Measurements from ENCODE around the gene HOXB3.
"Not testable (repeated sequence)": the region's sequence is repeated elsewhere in the genome, so short reads cannot be mapped to it uniquely, and the experiment has no call there.

HOXB3 gene

DNA sequence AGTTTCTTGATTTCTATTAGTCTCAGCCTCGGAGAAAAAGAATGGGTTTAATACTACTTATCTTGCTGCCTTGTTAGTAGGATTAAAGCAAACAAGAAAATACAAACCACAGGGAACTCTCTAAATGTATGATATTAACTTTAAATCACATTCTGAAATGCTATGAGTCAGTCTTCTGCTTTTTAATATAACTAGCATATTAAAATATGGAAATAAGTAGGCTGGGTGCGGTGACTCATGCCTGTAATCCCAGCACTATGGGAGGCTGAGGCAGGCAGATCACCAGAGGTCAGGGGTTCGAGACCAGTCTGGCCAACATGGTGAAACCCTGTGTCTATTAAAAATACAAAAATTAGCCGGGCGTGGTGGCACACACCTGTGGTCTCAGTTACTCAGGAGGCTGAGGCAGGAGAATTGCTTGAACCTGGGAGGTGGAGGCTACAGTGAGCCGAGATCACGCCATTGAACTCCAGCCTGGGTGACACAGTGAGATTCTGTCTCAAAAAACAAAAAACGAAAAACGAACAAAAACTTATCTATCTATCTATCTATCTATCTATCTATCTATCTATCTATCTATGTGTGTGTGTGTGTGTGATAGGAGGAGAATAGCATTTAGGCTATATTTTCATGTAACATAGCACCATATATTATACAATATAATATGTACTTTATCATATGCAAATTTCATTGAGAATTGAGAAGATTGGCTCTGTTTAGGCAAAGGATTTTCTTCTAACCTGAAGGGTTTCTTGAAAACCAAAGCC is 54.1 kb downstream of the HOXB3 start:
- H3K27ac Mint-ChIP-seq, H3K36me3 Mint-ChIP-seq, ATAC-seq, H3K9me3 Mint-ChIP-seq, H3K4me3 Mint-ChIP-seq, H3K4me1 Mint-ChIP-seq: not testable (repeated sequence)
- H3K27me3 Mint-ChIP-seq: peaks cover 42% of the 10 kb centered on the region

DNA sequence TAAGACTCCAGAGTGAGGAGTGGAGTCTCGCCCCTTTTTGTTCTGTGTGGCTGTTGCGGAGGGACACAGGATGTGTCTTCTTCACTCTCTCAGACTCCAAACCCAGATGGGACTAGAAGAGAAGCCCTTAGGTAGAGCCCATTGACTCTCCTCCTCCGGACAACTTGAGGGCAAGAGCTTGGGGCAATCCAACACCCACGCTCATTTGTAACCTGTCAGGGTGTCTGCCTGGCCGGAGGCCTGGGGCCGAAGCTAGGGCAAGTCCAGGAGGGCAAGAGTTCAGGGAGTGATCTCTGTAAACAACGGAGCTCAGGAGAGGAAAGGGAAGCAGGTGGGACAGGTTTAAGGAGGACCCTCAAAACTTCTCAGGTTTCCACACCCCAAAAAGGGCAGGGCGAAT is 57.8 kb downstream of the HOXB3 start:
- H3K27ac Mint-ChIP-seq: no peak overlapping the region
- ATAC-seq: no peak

DNA sequence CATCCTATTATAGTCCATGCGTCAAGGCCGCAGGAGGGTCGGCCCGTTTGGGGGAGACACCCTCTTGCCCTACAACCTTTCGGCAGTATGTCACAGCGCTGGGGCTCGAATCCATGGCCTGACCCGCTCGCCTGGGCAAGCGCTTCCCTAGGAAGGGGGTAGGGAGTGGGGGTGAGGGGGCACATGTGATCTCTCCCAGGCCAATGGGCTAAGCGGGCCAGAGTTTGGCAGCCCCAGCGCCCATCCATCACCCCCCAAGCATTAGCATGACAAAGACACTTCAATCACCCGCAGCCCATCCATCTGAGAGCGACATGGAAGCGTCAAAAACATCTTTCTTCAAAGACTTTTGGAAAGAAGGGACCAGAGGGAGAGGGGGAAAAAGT is 59.2 kb downstream of the HOXB3 start, which contains the start of gene HOXB1:
TSS of gene HOXB1 (minus strand) at position 125 of the 386 bp plus-strand sequence. CDS start at position 18, 107 bp downstream.
- peaks cover 44% of the 10 kb centered on the region for H3K27me3 Mint-ChIP-seq

More for the DNA sequence above, 57.8 kb downstream of the HOXB3 start:
- Mint-ChIP-seq H3K36me3 (no peaks in the 10 kb centered on the region), H3K9me3 (no peaks in the 10 kb centered on the region), H3K4me1 (no peaks in the 10 kb centered on the region), H3K27me3 (peaks cover 45% of the 10 kb centered on the region), H3K4me3 (no peak overlapping the region)

DNA sequence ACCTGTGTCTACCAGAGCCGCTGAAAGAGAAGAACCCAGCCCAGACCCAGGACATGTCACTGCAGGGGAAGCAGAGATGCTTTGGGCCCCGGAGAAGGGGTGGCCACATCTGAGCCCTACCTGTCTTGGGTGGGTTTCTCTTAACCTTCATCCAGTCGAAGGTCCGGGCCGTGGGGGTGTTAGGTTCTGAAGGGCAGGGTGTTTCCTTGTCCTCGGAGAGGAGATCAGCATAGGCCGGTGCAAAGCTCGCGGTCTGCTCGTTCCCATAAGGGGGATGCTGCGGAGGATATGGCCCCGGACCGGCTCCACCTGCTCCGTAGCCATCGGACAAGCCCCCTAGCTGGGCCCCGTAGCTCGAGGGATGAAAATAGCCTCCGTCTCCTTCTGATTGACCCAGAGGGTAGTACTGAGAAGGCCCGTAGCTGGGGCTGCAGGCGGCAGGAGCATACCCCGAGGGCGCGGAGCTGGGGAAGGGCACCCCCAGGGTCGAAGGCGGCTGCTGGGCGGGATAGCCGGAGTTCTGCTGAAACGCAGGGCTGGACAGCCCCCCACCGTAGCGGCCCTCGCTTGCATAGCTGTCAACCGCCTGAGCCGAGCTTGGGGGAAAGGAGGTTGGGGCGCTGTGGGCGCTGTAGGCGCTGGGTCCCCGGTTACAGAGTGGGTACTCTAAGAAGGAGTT is 59.7 kb downstream of the HOXB3 start:
- Mint-ChIP-seq H3K27me3 (peaks cover 48% of the 10 kb centered on the region), H3K27ac (no peak overlapping the region), H3K9me3 (no peaks in the 10 kb centered on the region), H3K4me1 (no peaks in the 10 kb centered on the region), H3K4me3 (no peak overlapping the region), H3K36me3 (no peaks in the 10 kb centered on the region)
- peak; percentile 6 for ATAC-seq

More for the DNA sequence above, 59.2 kb downstream of the HOXB3 start, which contains the start of gene HOXB1:
- ATAC-seq: peak; percentile 13
- Mint-ChIP-seq H3K4me1 (no peaks in the 10 kb centered on the region), H3K36me3 (no peaks in the 10 kb centered on the region), H3K27ac (no peak within 1 kb of the TSS), H3K9me3 (no peaks in the 10 kb centered on the region), H3K4me3 (no peak within 1 kb of the TSS)

DNA sequence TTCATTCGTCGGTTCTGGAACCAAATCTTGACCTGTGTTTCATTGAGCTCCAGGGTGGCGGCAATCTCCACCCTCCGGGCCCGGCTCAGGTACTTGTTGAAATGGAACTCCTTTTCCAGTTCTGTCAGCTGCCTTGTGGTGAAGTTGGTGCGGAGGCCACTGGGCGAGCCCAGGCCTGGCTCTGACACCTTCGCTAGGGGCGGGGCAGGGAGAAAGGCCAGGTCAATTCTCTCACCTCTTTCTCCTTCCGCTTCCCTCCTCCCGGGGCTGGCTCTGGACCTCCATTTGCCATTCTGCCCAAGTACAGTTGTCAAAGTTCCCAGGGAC is 60.4 kb downstream of the HOXB3 start:
- Mint-ChIP-seq H3K36me3 (no peaks in the 10 kb centered on the region), H3K9me3 (no peaks in the 10 kb centered on the region), H3K27ac (no peak overlapping the region), H3K27me3 (peaks cover 55% of the 10 kb centered on the region), H3K4me1 (no peaks in the 10 kb centered on the region), H3K4me3 (no peak overlapping the region)
- ATAC-seq: no peak

DNA sequence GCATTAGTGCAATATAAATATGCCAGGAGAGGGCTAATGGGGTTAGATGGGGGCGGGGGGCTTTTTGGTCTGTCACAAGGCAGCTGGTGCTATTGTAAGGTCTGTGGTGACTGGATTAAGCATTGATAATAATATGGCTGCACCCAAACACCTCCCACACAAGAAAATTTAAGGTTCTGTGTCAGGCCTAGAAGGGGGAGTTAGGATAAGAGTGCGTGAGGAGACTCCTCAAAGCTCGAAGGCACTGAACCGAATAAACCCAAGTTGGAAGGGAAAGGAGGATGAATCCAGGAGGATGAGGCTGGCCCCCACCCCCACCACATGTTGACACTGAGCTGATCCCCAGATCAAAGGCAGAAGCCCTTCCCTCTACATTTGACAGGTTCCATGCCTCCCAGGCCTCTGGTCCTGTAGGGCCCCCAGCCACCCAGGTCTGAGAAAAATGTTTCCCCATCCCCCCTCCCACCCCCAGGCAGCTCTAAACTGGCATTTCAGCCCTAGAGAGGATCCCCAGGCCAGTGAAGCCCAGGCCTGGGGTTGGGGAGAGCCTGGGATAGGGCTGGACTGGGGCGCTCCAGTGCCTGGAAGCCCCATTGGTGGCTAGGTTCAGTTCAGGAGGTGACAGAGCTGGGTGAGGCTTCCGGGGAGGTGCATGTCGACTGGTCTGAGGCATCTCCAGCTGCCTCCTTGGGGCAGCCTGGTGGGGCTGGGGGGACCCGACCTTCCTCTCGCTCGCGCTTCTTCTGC is 60.9 kb downstream of the HOXB3 start:
- Mint-ChIP-seq H3K27ac (no peak overlapping the region), H3K4me3 (no peak overlapping the region), H3K36me3 (no peaks in the 10 kb centered on the region), H3K9me3 (no peaks in the 10 kb centered on the region), H3K4me1 (no peaks in the 10 kb centered on the region), H3K27me3 (peaks cover 60% of the 10 kb centered on the region)
- ATAC-seq: no peak

DNA sequence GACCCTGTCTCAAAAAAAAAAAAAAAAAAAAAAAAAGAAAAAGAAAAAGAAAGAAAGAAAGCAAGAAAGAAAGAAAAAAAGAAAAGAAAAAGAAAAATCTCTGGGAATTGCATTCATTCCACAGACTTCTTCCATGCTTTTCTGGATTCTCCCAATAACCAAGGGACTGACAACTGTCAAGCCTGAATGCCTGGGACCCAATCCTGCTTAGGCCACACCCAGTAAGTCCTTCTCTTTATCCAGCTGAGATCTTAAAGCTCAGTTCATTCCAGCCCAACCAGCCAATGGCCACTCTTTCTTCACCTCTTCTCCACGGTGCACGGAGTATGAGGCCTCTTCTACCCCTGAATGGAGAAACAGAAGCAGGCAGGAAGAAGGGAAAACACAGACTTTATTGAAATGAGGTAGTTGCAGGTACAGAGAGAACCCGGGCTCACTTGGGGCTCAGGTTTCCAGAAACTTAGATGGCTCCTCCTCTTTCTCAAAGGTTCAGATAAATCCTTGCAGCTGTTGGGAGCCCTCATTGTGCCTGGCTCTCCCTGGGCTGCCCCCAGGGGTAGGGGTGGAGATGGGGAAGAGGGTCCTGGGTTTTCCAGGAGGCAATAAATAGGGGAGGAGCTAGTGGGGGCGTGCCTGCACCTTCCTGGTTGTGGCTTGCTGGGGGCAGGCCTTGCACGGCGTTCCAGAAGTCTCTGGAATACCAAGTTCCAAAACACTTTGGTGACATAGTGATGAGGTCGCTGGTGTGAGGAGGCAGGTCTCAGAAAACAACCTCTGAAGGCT is 61.7 kb downstream of the HOXB3 start:
- Mint-ChIP-seq H3K27ac (no peak overlapping the region), H3K9me3 (no peaks in the 10 kb centered on the region), H3K36me3 (no peaks in the 10 kb centered on the region), H3K4me1 (no peaks in the 10 kb centered on the region), H3K27me3 (peaks cover 68% of the 10 kb centered on the region), H3K4me3 (no peak overlapping the region)
- ATAC-seq: no peak

DNA sequence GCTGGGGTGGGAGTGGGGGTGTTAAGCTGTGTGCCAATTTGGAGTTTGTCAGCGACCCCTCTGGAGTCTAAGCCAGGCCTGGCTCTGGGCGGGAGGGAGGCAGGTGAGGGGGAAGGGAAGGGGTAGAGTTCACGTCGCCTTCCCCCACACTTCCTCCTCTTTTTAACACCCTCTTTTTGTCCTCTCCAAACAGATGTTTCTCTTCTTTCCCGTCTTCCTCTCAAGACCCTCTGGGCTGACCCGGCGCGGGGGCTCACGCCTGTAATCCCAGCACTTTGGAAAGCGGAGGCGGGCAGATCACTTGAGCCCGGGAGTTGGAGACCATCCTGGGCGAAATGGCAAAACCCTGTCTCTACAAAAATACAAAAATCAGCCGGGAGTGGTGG is 62.5 kb downstream of the HOXB3 start:
- no peak overlapping the region for H3K27ac Mint-ChIP-seq
- ATAC-seq: no peak
- no peak overlapping the region for H3K4me3 Mint-ChIP-seq
- H3K4me1 Mint-ChIP-seq: no peaks in the 10 kb centered on the region
- H3K9me3 Mint-ChIP-seq: no peaks in the 10 kb centered on the region
- H3K27me3 Mint-ChIP-seq: peaks cover 76% of the 10 kb centered on the region
- no peaks in the 10 kb centered on the region for H3K36me3 Mint-ChIP-seq

DNA sequence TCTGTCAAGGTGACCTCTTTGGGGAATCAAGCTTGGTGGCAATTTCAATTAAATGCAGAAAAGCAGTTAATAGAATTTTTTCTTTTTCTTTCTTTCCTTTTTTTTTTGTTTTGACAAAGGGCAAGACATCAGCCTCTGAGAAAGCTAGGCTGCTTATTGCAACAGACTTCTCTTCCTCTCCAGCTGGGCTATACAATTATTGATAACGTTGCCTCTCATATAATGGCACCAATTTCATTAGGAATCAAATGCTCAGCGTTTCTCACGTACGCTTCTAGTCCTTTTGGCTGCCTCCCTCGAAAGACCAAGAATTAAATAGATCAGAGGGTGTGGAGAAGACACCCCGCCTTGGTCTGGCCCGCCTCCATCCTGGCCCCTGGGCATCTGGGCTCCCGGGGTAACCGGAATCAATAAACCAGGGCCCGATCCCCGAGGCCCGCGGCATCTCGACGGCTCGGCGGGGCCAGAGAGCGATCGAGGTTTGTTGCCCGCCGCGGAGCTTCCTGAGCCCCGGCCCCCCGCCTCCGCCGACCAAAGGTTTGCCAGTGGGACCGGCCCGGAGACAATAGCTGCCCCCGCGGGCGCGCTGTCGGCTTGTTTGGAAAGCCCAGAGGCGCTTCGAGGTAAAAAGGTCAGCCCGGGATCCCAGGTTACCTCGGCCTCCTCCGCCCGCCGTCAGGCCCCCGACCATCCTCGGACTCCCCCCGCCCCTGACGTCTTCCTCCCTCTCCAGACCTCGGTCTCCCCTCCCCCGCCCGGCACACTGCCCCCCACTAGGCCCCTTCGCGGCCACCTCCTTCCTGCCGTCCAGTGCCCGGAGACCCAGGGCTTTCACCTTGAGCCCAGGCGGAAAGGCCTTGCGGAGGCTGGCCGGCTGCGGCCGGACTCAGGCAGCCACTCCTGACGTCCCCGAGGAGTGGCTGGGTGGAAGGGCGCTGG is 63.2 kb downstream of the HOXB3 start:
- H3K4me1 Mint-ChIP-seq: no peaks in the 10 kb centered on the region
- ATAC-seq: no peak
- no peaks in the 10 kb centered on the region for H3K9me3 Mint-ChIP-seq
- no peak overlapping the region for H3K27ac Mint-ChIP-seq
- H3K36me3 Mint-ChIP-seq: no peaks in the 10 kb centered on the region
- peaks cover 82% of the 10 kb centered on the region for H3K27me3 Mint-ChIP-seq
- no peak overlapping the region for H3K4me3 Mint-ChIP-seq

DNA sequence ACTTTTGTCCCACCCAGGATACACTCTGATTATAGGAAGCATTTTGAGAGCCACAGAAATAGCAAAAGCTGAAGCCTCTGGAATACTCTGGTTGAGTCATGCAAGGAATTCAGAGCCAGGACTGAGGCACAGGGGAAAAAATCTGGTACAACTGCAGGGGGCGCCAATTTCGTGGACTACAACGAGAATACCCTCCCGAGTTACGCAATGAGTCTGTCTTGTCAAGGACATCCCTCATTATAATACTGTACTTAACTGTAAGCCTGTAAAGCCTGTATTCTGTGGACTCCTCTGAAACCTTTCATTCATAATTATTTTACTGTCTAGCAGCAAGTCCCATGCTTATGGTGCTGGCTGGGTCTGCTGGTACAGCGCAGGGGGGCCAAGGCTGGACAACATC is 67.0 kb downstream of the HOXB3 start:
- H3K27me3 Mint-ChIP-seq: peaks cover 92% of the 10 kb centered on the region

DNA sequence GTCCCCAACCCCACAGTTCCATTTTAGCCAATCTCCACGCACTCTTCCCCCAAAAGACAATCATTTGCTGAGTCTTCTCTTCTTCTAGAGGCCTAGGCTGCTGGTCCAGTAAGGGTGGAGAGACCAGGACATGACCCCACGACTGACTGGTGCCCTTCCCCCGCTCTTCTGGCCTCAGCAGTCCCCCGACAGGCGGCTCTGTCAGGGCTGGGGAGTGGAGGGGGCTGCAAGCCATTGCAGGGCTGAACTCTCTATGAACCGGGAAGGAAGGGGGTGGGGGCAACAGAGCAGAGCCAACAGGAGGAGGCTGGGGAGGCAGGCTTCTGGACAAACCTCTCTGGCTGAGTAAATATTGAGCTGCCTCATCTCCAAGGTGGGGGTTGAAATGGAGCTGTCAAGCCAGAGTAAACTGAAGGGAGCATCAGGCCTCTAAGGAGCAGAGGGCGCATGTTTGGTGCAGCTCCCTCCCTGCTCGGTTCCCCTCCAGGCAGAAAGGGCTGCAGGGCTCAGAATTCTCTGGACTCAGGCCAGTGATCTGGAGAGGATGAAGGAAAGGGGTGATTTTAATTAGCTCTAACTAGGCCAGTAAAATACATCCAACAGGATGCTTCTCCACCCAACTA is 67.9 kb downstream of the HOXB3 start:
- peaks cover 92% of the 10 kb centered on the region for H3K27me3 Mint-ChIP-seq
- H3K4me3 Mint-ChIP-seq: no peak overlapping the region
- no peaks in the 10 kb centered on the region for H3K9me3 Mint-ChIP-seq
- ATAC-seq: no peak
- peaks cover 7% of the 10 kb centered on the region for H3K4me1 Mint-ChIP-seq
- no peaks in the 10 kb centered on the region for H3K36me3 Mint-ChIP-seq
- H3K27ac Mint-ChIP-seq: no peak overlapping the region

More for the DNA sequence above, 67.0 kb downstream of the HOXB3 start:
- Mint-ChIP-seq H3K36me3 (no peaks in the 10 kb centered on the region), H3K4me1 (no peaks in the 10 kb centered on the region), H3K9me3 (no peaks in the 10 kb centered on the region), H3K4me3 (no peak overlapping the region), H3K27ac (no peak overlapping the region)
- no peak for ATAC-seq

DNA sequence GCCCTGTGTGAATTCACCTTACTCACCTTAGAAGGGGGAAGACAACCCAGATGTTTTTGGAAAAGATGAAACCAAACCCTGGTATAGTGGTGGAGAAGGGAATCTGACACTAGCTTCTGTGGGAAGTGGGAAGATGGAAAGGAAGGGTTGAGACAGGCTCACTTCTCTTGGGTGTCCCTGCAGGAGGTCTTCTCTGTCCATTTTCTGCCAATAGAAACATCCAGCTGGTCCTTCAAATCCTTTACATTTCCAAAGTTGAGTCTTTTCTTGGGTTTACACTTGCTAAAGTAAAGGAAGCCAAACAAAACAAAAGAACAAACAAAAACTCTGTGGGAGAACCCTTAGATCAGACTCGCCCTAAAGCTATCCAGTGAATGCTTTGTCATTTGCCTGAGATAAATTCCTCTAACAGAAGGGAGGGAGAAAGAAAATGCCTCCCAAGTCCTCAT is 69.4 kb downstream of the HOXB3 start:
- Mint-ChIP-seq H3K9me3 (no peaks in the 10 kb centered on the region), H3K4me3 (no peak overlapping the region), H3K36me3 (no peaks in the 10 kb centered on the region), H3K27me3 (peaks cover 92% of the 10 kb centered on the region), H3K27ac (no peak overlapping the region), H3K4me1 (peaks cover 8% of the 10 kb centered on the region)
- no peak for ATAC-seq

DNA sequence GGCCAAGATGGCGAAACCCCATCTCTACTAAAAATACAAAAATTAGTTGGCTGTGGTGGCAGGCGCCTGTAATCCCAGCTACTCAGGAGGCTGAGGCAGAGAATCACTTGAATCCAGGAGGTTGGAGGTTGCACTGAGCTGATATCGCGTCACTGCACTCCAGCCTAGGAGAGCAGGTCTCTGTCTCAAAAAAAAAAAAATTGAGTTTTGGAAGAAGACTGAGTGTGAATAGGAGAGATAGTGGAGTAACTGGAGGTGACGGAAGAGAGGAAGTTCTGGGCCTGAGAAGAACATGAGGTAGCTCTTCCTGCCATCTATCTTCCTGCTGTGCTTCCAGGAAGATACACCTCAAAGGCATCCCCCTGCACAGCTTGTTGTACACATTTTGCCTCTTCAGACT is 70.6 kb downstream of the HOXB3 start:
- Mint-ChIP-seq H3K4me3 (no peak overlapping the region), H3K27me3 (peaks cover 92% of the 10 kb centered on the region), H3K36me3 (no peaks in the 10 kb centered on the region), H3K4me1 (peaks cover 8% of the 10 kb centered on the region), H3K9me3 (no peaks in the 10 kb centered on the region), H3K27ac (no peak overlapping the region)
- no peak for ATAC-seq

DNA sequence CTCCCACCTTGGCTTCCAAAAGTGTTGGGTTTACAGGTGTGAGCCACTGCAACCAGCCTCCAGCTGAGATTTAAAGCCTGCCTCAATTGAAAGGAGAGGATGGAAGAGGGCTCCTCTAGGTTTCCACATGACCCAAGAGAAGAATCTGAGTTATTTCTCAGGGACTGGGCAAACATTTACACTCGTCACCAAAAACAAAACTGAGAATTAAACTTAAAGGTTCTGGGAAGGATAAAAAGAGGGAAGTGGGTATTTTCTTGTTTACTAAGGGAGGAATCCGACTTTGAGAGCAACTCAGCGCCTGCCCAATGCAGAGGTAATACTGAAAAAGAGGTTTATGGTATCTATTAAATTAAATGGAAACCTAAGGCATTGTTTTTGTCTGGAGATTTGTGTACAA is 72.6 kb downstream of the HOXB3 start:
- peaks cover 92% of the 10 kb centered on the region for H3K27me3 Mint-ChIP-seq

More for the DNA sequence above, 72.6 kb downstream of the HOXB3 start:
- H3K36me3 Mint-ChIP-seq: no peaks in the 10 kb centered on the region
- H3K9me3 Mint-ChIP-seq: no peaks in the 10 kb centered on the region
- no peak overlapping the region for H3K4me3 Mint-ChIP-seq
- H3K4me1 Mint-ChIP-seq: peaks cover 8% of the 10 kb centered on the region
- peak; percentile 54 for ATAC-seq
- H3K27ac Mint-ChIP-seq: no peak overlapping the region

Measured in stimulated activated memory B cell treated with anti-CD40 and anti-IgM and Interleukin-4, amounts not matched to agents 10 μg/mL and 1 μg/mL and 100 μg/mL, for 72 hours (primary cell).